ENCODE data around the gene STARD10.

The STARD10 gene

DNA sequence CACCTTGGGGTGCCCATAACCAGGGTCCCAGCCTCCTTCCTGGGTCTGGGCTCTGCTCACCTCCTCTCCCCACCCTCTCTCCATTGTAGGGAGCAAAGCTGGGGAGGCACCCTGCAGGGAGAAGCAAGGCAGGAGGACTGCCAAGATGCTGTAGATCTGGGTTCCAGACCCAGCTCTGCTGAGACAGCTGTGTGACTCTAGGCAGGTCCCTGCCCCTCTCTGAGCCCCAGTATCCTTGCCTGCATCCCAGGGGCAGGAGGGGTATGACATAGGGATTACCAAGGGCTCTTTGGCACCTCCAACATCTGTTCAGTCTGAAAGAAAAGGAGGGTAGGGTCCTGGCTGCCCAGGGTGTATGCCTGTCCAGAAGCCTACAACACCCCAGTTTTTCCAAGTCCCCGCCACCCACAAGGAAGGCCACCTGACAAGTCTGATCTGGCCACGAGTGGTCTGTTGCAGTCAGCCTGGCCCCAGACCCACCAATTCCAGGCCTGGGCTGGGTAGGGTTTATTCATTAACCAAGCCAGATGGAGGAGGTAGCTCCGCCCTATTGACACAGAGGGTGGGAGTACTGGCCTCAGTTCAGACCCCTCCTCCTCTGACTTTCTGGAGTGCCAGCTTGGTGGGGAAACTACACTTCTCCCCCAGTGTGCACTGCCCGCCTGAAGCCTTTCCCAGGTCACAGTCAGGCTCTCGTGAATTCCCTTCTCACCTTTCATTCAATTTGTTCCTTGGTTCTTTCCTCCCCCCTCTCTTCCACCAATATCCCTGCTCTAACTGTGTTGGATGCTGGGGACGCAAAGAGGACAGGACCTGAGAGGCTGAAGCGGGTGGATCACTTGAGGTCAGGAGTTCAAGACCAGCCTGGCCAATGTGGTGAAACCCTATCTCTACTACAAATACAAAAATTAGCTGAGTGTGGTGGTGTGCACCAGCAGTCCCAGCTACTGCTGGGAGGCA, 15.0 kb downstream of the STARD10 start:
- DNase-seq: no peak

DNA sequence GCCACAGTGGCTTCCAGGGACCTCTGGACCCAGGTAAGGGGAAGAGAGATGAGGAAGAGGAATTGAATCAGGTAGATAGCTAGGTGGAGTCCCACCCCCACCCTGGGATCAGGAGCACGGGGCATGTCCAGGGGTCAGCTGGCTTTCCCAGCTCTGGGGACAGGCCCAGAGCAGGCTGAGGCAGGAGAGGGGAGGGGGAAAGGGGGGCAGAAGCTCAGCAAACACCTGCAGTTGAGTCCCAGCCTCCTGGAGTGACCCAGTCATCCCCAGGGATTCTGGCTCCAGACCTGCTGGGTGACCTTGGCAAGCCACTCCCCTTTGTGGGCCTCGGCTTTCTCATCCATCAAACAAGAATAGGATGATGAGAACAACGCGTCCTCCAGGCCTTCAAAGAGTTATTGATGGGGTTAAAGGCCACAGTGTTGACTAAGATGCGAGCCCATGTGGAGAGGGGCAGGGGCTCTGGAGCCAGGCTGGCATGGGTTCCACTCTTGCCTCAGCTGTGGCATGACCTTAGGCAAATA, 16.0 kb downstream of the STARD10 start:
- no peak for DNase-seq

GRCh38 chr11:72776844-72777754, 16.7 kb downstream of the STARD10 start:
- no peak for DNase-seq

- no peak for DNase-seq
Measured at GRCh38 chr11:72776117-72776843, 17.6 kb downstream of the STARD10 start.

DNA sequence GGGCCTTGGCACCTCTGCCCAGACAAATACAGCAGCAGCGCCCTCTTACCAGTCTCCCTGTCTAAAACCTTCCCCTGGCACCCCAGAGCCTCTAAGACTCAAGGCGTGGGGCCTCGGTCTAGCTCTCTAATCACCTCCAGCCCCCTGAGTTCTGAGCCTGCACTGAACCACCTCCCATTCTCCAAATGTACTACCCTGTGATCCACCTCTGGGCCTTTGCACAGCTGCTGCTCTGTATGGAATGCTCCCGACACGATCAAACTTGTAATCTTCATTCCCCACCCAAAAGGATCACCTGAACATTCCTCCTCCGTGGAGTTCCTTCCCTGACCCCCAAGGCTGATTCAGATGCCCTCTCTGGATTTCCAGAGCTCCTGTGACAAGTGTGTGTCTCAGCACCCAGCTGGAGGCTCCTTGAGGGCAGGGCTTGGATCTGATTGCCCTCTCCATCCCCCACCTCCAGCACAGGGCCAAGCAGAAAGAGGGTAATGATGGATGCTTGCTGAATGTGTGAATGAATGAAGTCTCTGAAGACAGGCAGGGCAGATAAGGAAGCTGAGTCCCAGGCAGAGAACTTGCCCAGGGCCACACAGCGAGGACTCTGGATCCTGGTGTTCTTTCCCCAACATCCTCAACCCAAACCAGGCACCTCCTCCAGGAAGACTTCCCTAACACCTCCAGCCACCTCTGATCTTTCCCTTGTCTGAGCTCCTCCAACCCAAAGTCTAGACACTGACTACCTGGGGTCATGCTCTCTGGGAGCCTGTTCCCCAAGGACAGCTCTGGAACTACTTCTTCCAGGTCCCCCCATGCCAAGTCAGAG, 18.3 kb downstream of the STARD10 start:
- DNase-seq: no peak

DNA sequence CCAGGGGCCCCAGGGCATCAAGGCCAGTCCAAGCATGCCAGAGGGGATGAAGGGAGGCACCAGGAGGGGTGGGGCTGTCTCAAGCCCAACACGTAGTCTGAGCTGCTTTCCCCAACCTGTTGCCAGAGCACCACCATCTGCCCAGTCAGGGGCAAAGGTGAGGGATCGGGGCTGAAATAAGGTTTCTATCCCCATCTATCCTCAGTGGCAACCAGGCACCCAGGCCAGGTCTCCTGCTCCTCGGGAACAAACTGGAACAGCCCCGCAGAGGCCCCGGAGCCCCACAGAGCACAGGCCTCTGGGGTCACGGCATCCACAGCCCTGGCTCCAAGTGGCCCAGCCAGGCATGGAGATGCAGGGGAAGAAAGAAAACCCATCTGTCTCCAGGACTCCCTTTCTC, 19.3 kb downstream of the STARD10 start:
- no peak for DNase-seq

GRCh38 chr11:72773696-72774095, 20.2 kb downstream of the STARD10 start:
- no peak for DNase-seq

DNA sequence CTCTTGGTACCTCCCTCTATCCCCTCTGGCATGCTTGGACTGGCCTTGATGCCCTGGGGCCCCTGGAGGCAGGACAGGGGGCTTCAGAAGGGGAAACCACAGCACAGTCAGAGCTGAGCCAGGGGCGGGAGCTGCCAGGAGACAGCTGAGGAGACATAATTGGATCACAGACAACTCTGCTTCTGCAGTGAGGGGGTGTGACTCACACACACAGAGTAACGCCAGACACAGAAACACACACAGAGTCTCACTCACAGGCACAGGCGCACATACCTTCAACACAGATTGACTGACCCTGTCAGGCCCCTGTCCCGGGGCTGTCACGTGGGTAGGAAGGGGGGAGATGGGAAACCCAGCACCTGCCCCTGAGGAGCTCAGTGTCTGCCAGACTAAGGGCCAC, 20.6 kb downstream of the STARD10 start:
- DNase-seq: no peak

DNA sequence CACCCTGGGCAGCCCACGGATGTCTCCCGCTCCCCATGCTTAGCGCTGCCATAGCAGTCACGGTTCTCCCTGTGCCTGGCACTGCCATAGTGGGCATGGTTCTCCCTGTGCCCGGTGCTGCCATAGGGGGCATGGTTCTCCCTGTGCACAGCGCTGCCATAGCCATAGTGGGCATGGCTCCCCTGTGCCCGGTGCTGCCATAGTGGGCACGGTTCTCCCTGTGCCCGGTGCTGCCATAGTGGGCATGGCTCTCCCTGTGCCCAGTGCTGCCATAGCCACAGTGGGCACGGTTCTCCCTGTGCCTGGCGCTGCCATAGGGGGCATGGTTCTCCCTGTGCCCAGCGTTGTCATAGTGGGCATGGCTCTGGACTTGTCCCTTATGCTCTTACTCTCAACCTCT, 21.8 kb downstream of the STARD10 start:
- DNase-seq: no peak

DNA sequence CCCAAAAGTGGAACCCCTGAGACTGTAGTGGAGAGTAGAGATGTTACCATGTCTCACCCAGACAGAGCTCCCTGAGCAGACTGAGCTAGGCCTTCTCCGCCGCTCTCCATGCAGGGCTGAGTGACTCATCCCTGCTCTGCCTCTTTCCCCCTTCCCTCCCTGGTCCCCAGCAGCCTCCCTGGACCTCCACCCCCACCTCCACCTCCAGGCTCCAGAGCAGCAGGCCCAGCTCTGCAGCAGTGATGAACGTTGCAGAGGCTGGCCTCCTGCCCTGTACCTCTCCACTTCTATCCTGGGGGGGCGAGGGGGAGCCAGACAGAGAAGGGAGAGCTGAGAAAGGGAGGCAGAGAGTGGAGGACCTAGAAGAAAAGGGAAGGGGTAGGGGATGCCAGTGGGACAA, 22.3 kb downstream of the STARD10 start:
- DNase-seq: no peak

DNA sequence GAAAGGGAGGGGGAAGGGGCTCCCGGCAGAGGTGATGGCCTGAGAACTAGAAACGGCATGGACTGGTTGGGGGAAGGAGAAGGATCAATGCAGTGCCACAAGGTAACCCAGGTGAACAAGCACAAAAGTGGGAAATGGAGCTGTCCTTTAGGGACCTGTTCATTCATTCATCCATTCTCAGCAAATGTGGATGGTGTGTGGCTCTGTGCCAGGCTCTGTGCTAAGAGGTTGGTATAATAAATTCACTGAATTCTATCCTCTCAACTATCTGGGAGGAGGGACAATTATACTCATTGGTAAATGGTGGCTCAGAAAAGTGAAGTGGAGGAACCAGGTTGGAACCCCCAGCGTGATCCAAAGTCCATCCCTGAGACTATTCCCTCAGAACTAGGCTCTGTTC, 23.0 kb downstream of the STARD10 start:
- DNase-seq: no peak

DNA sequence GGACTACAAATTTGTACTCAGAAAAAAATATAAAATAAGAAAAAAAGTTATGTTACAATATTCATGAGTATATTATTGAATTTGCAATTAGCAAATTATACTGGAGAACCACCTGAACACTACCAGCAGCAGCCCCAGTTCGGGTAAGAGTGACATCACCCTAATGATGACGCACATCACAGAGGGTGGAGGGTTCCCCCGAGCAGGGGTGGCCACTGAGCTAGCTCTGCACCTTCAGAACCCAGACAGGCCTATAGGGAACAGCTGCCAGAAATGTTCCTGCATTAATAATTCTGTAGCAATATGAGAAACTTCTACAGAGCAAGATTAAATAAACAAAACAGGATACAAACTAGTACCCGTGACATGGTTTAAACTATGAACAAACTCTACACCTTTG, 24.2 kb downstream of the STARD10 start:
- DNase-seq: no peak

DNA sequence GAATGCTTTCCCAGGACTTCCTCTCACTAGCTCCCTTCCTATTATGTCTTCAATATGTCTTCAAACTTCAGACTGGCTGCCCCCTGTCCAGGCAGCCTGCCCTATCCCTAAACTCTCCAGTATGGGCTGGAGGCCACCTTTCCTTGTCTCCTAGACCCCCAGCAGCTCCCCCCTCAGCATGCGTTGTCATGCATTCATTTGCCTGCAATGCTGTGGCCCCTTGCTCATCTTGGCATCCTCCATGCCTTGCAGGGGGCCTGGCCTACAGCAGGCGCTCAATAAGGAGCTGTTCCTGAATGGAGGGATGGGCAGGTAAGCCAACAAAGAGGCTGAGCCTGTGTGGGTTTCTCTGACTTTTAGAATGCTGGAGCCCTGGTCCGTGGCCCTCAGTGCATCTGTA, 25.3 kb downstream of the STARD10 start:
- no peak for DNase-seq

DNA sequence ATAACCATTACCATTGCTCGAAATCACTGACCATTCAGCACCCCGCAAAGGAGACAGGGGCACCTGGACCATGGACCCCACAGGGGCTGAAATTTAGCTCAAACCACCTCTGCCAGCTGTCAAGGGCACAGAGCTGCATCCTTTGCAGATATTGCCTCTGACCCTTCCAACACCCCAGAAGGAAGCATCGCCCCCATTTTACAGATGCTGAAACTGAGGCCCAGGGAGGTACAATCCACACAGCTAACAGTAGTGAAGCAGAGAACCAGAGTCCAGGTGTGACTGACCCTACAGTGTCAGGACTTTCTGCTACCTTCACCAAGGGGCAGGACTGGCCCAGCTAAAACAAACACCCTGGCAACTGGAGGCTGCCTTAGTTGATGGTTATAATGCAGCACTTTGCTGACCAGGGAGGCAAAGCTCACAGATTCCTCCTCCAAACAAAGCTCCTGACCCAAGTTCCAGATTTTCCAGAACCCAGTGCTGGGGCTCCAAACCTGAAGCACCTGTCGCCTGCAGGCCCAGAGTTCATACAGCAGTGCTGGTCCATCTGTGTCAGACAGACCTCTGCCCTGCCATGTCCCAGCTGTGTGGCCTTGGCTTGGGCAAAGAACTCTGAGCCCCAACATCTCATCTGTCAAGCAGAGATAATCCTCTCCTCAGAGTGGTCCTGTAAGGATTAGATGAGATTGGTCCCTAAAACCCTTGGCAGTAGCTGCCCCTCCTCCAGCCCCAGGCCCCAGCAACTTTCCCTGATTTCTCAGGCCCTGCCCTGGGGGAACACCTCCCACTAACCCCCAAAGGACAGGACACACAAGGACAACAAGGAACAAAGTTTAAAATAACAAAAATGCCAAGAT, 26.4 kb downstream of the STARD10 start:
- DNase-seq: no peak

DNA sequence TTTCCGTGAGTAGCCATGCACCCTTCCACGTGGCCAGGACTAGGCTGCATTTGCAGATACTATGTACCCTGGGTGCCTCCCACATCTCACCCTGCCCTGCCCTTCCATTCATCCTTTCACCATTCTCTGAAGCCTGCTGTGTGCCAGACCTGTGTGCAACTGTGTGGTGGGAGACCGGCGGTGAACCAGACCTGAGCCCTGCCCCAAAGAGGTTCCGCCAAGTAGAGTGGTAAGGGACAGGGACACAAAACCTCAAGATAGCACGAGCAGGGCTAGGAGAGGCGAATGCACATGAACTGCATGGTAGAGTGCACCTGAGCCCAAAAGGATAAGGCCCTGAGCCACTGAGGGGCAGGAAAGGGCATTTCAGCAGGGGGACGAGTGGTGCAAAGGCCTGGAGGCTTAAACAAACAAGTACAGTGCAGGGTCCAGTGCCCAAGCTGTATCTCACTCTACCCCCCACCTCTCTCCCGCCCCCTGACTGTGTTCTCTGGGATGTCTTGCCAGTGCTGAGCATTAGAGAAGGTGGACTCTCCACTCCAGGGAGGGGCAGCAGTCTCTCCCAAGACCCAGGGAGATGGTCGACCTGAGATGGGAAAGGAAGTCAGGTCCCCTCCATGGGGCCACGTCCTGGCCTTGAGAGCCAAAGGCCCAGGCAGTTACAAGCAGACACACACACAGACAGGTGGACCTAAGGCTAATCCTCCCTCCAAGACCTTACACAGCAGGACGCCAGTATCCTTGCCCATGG, 27.5 kb downstream of the STARD10 start:
- DNase-seq: no peak

DNA sequence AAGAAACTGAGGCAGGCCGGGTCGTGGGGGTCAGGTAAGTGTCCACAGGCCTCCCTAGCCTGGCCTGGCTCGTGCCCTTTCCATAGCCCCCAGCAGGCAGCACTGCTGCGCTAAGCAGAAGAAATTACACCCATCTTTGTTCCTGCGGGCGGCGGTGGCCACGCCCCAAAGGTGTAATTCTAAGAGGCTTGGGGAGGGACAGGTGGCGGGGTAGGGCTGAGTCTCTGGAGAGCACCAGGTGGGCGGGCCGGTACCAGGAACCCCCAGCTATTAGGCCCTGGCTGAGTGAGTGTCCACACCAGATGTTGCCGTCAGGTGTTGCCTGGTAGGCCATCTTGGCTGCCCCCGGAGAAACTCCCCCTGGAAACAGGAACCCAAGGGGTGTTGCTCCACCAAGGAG, 29.3 kb downstream of the STARD10 start:
- DNase-seq: no peak

DNA sequence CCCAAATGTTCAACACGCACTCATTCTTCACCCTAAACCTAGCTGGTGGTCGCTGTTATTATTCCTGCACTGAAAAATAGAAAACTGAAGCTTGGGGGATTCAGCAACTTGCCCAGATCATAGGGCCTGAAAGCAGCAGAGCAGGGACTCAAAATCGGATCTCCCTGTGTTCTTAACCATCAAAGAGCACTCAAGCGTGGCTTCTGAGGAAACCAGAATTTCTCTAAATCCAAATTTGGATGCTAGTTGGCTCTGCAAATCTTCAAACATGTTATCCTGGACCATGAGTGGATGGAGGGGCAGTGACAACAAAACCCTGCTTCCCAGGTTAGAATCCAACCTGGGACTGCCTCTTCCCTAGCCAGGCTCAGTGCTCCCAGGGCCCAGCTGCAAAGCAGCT, 30.0 kb downstream of the STARD10 start:
- DNase-seq: no peak

DNA sequence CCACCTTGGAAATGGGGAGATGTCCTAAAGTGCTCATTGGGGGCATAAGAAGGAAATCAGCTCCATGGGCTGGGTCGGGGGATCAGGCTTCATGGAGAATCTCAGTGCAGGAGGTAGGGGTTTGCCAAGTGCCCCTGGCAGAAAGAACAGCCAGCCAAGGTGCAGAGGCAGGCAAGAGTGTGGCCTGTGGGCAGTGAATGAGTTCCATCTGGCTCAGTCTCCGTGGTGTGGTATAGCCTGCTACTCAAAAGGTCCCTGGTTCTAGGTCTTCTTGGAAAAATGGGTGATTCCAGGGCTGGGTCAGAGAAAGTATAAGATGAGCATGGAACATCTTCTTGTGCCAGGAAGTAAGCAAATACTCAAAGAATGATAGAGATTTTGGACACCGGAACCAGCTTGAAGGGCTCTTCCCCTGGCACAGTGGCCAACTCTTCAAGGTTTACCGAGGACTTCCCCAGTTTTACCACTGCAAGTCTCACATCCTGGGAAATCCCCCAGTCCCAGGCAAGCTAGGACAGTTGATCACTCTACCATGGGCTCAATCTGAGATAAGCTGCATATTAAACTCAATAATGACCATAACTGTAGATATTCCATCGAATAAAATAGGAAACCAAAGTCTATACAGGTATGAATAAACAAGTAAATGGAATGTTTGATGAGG, 31.1 kb downstream of the STARD10 start:
- DNase-seq: no peak

DNA sequence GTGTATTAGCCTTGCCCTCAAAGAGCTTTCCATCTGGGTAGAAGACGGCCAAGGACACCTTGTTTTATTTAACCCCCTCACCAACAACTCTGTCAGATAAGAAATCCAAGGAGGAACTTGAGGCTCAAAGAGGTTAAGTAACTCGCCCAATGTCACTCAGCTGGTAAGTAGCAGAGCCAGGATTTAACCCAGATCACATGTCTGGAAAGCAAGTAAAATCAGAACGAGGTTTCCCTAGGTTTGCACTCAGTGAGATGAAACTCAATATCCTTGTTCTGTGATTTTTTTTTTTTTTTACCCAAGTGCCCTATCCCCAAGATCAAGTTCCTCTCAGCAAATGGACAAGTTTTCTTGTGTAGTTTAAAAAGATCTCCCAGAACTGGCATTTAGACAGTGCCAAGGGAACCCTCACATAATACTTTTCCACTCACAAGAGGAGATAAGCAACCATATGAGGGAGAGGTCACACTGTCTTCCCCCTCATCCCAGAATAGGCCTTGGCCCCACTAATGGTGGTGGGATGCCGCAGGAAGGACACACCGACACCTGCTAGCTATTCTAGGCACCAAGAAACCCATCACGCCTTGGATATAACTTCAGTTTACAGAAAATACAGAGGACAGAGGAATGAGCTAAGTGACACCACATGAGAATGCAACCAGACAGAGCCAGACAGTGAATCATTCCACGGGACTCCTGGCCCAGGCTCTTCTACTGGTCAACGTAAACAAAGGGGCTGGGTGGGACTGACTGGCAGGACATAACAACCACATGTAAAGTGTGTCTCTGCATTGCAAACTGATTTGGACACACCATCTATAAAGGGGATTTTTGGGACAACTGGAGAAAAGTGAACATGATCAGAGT, 33.1 kb downstream of the STARD10 start:
- no peak for DNase-seq
